A549 (cell line): Measurements from ENCODE around the gene SLC19A1. TPM values are rescaled to one million over a fixed set of nuclear protein-coding genes. Genes with fewer than 3 reads are reported as not detected.

Experiments
- ATAC-seq, 2 experiments: fragments of 200-7000 bp in 1 of 2; fragments of >200 bp in 1 of 2; cut with Nextera tagmentation in 1 of 2; cut with Tn5 transposase in 1 of 2; 3 replicates each; pipeline versions ENCODE4 v1.8.0 to v1.9.1; 2018 to 2020; ENCODE audit warnings: mild to moderate bottlenecking in 1 of 2, moderate library complexity in 1 of 2
- CTCF ChIA-PET: fragments of 300-600 bp; sonication (Branson Sonifier 250); formaldehyde crosslinking; extraction: SDS; loops from one replicate; lab custom pipeline; 2021; ENCODE audit warnings: antibody characterized with exemption, inconsistent platforms; lab: Yijun Ruan, JAX
- POLR2A ChIA-PET: fragments of 350-600 bp; formaldehyde crosslinking; extraction: SDS; loops from one replicate; lab custom pipeline; 2021; ENCODE audit warnings: antibody characterized with exemption, inconsistent platforms; lab: Yijun Ruan, JAX
- DNase-seq, 2 experiments: peaks; one replicate each; pipeline versions ENCODE4 v3.0.0 to v3.0.0-alpha.2; 2011 to 2016; ENCODE audit warnings: low read depth in 1 of 2, low spot score in 1 of 2
- FAIRE-seq: peaks from 2 replicates; lab custom pipeline; 2011; peaks lifted over from hg19 to GRCh38; lab: Jason Lieb, UNC
- H3K27ac ChIP-seq, 2 experiments: fragments of >200 bp; sonication (Bioruptor Twin); formaldehyde crosslinking; 3 replicates each; pipeline ENCODE4 v1.5.1; 2016 to 2017
- H3K4me1 ChIP-seq: fragments of >200 bp; sonication (Bioruptor Twin); formaldehyde crosslinking; 3 replicates; pipeline ENCODE4 v1.6.1; 2016
- H3K4me2 ChIP-seq: fragments of >200 bp; sonication (Bioruptor Twin); formaldehyde crosslinking; 3 replicates; pipeline ENCODE4 v1.6.1; 2016
- H3K4me3 ChIP-seq: fragments of >200 bp; sonication (Bioruptor Twin); formaldehyde crosslinking; 3 replicates; pipeline ENCODE4 v1.5.1; 2016
- H3K9me3 ChIP-seq: fragments of >200 bp; sonication (Bioruptor Twin); formaldehyde crosslinking; 3 replicates; pipeline ENCODE4 v1.6.1; 2016
- CTCF ChIP-seq: fragments of >200 bp; sonication (Bioruptor Twin); formaldehyde crosslinking; IDR thresholded peaks from 3 replicates; pipeline ENCODE4 v1.5.1; 2016
- E2F6 ChIP-seq: IDR thresholded peaks from 2 replicates; pipeline ENCODE4 v1.6.1; 2012; ENCODE audit warnings: low read depth, borderline replicate concordance
- ELK1 ChIP-seq: fragments of 150-350 bp; IDR thresholded peaks from 2 replicates; pipeline ENCODE4 v1.6.1; 2014; ENCODE audit warnings: low read depth, mild to moderate bottlenecking, low read length
- EP300 ChIP-seq, 2 experiments: fragments of >200 bp; sonication (Bioruptor Twin); formaldehyde crosslinking; IDR thresholded peaks; 2 replicates in 1 of 2; 3 replicates in 1 of 2; pipeline ENCODE4 v1.6.1; 2016 to 2017
- GATA3 ChIP-seq: IDR thresholded peaks from 2 replicates; pipeline ENCODE4 v1.6.1; 2012; ENCODE audit warnings: borderline replicate concordance
- HEYL ChIP-seq: fragments of 250-450 bp; sonication (Bioruptor Pico); IDR thresholded peaks from 2 replicates; pipeline ENCODE4 v1.8.0; 2021; ENCODE audit warnings: mild to moderate bottlenecking, moderate library complexity
- HOXA7 ChIP-seq: fragments of 250-450 bp; sonication (Bioruptor Pico); IDR thresholded peaks from 2 replicates; pipeline ENCODE4 v1.5.0; 2020; ENCODE audit warnings: mild to moderate bottlenecking, moderate library complexity
- JUNB ChIP-seq: fragments of >200 bp; sonication (Bioruptor Twin); formaldehyde crosslinking; IDR thresholded peaks from 2 replicates; pipeline ENCODE4 v1.6.1; 2016
- KDM1A ChIP-seq: fragments of 200-600 bp; sonication (generic); IDR thresholded peaks from 2 replicates; pipeline ENCODE4 v1.6.1; 2016; ENCODE audit warnings: low read depth, mild to moderate bottlenecking
- MYC ChIP-seq: IDR thresholded peaks from 2 replicates; pipeline ENCODE4 v1.6.1; 2012; ENCODE audit warnings: mild to moderate bottlenecking, inconsistent platforms, low read length, improper control_type of control experiment, borderline replicate concordance
- PHF8 ChIP-seq: fragments of 200-600 bp; sonication (generic); IDR thresholded peaks from 2 replicates; pipeline ENCODE4 v1.6.1; 2016; ENCODE audit warnings: low read depth, mild to moderate bottlenecking, antibody characterized with exemption, moderate library complexity, borderline replicate concordance
- POLR2A ChIP-seq: IDR thresholded peaks from 2 replicates; pipeline ENCODE4 v1.6.1; 2012; ENCODE audit warnings: mild to moderate bottlenecking, low read length
- RARB ChIP-seq: fragments of 250-450 bp; sonication (Bioruptor Pico); IDR thresholded peaks from 2 replicates; pipeline ENCODE4 v1.8.0; 2021; ENCODE audit warnings: mild to moderate bottlenecking, moderate library complexity
- RCOR1 ChIP-seq: fragments of 150-350 bp; IDR thresholded peaks from 2 replicates; pipeline ENCODE4 v1.6.1; 2014; ENCODE audit warnings: antibody characterized with exemption, low read length, low read depth
- RFX5 ChIP-seq: fragments of 450-650 bp; IDR thresholded peaks from 2 replicates; pipeline ENCODE4 v1.7.1; 2014; ENCODE audit warnings: antibody characterized with exemption, mild to moderate bottlenecking, moderate library complexity
- RNF2 ChIP-seq: fragments of 200-600 bp; sonication (generic); IDR thresholded peaks from 2 replicates; pipeline ENCODE4 v1.6.1; 2016; ENCODE audit warnings: low read depth, mild to moderate bottlenecking, antibody characterized with exemption, moderate library complexity, borderline replicate concordance
- ZC3H11A ChIP-seq: fragments of 450-650 bp; IDR thresholded peaks from 2 replicates; pipeline ENCODE4 v1.6.1; 2014; ENCODE audit warnings: antibody characterized with exemption, mild to moderate bottlenecking
- ZNF302 ChIP-seq: fragments of 250-450 bp; sonication (Bioruptor Pico); IDR thresholded peaks from 2 replicates; pipeline ENCODE4 v1.9.0; 2021; ENCODE audit warnings: inconsistent platforms, mild to moderate bottlenecking, moderate library complexity
- WGBS: methylation state at CpG from one replicate; pipeline ENCODE4 v1.1.6; 2017; ENCODE audit errors: missing lambda C conversion rate; 5-methylcytosine and 5-hydroxymethylcytosine counted together
- polyA plus RNA-seq, 4 experiments: library from polyadenylated mRNA; depleted of rRNA in 3 of 4; stranded (reverse); fragments of >200 nt; fragmentation: RNase III in 1 of 4; extraction: RNeasy Plus Mini Kit Qiagen cat#74134 plus additional on column Dnase treatment in 1 of 4; gene quantifications; 2 replicates in 3 of 4; 3 replicates in 1 of 4; pipeline ENCODE4 v1.2.3, GENCODE V29; 2011 to 2017

SLC19A1 gene
- polyA plus RNA-seq, 2 of the 4 experiments (the other 2 are of a cell fraction), result 9.8 to 14.0 TPM

- WGBS, result 88% methylated on average over 17 of the region's 29 CpGs
- FAIRE-seq (no peak), ATAC-seq (no peak)
Measured at GRCh38 chr21:45490049-45490731, 52.0 kb downstream of the SLC19A1 start.

DNA sequence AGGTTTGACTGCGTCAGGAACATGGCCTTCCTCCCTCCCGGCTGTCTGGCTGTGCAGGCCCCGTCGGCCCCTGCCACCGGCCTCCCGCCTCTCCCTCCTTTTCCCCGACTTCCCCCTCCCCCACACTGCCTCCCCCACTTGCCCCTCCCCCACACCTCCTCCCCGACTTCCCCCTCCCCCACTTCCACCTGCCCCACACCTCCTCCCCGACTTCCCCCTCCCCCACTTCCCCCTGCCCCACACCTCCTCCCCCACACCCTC, 52.6 kb downstream of the SLC19A1 start:
- no peak for DNase-seq
- no peak for FAIRE-seq
- Histone ChIP-seq H3K27ac (0 out of 6 replicates have a peak overlapping the region, but pooled peaks of 1 of the 2 experiments have one; percentile 33), H3K4me1 (no peaks in the 10 kb centered on the region; the same call in 2 of the 3 replicates), H3K9me3 (no peaks in the 10 kb centered on the region), H3K4me2 (no peak overlapping the region), H3K4me3 (no peak overlapping the region)
- CTCF ChIA-PET, result no interaction called here
- POLR2A ChIA-PET, result no interaction called here
- ATAC-seq, result no peak
- 94% methylated on average over 5 of the region's 9 CpGs for WGBS
- TF ChIP-seq RCOR1, result no peak
- TF ChIP-seq GATA3, result no peak
- TF ChIP-seq ZC3H11A, result no peak

More at GRCh38 chr21:45490049-45490731, 52.0 kb downstream of the SLC19A1 start:
- TF ChIP-seq KDM1A, result no peak
- no peak for TF ChIP-seq PHF8
- TF ChIP-seq HOXA7 (CRISPR knock-in tag), result no peak
- TF ChIP-seq HEYL (CRISPR knock-in tag), result no peak
- TF ChIP-seq RFX5, result no peak
- TF ChIP-seq MYC, result no peak
- no peak for TF ChIP-seq E2F6
- no peak for TF ChIP-seq ZNF302 (CRISPR knock-in tag)
- DNase-seq, result no peak
- POLR2A ChIA-PET, result no interaction called here
- H3K4me2 ChIP-seq, result no peak overlapping the region
- no peaks in the 10 kb centered on the region for H3K9me3 ChIP-seq
- CTCF ChIA-PET, result no interaction called here
- H3K4me3 ChIP-seq, result no peak overlapping the region
- peak overlapping the region in 1 of 2 experiments; percentile 56; a peak in 2 of 6 replicates for H3K27ac ChIP-seq
- H3K4me1 ChIP-seq, result no peaks in the 10 kb centered on the region; the same call in 2 of the 3 replicates

GRCh38 chr21:45488931-45489721, 53.1 kb downstream of the SLC19A1 start:
- no peak for FAIRE-seq
- Histone ChIP-seq H3K4me1 (no peaks in the 10 kb centered on the region; the same call in 2 of the 3 replicates), H3K27ac (0 out of 6 replicates have a peak overlapping the region, but pooled peaks of 1 of the 2 experiments have one; percentile 33), H3K4me3 (no peak overlapping the region), H3K4me2 (no peak overlapping the region), H3K9me3 (no peaks in the 10 kb centered on the region)
- POLR2A ChIA-PET, result no interaction called here
- ATAC-seq, result no peak; a peak in 1 of 6 replicates
- WGBS, result 94% methylated on average over 25 of the region's 36 CpGs
- CTCF ChIA-PET, result no interaction called here
- no peak for DNase-seq
- TF ChIP-seq EP300 (IDR thresholded peaks at IDR 0.05), result no peak
- no peak for TF ChIP-seq POLR2A
- TF ChIP-seq RARB (CRISPR knock-in tag), result no peak
- TF ChIP-seq ELK1, result no peak
- no peak for TF ChIP-seq RCOR1
- no peak for TF ChIP-seq JUNB
- TF ChIP-seq ZNF302 (CRISPR knock-in tag), result no peak
- TF ChIP-seq RNF2, result no peak
- no peak for TF ChIP-seq CTCF
